Activated CD4-positive, alpha-beta T cell treated with anti-CD3 and anti-CD28 coated beads for 36 hours (primary cell): Measurements from ENCODE around the gene ARHGEF1. TPM values are rescaled to one million over a fixed set of nuclear protein-coding genes. Genes with fewer than 3 reads are reported as not detected.

Experiments used
- ATAC-seq: fragments of 200-7000 bp; cut with Tn5 transposase; one replicate; pipeline ENCODE4 v1.10.0; 2021; ENCODE audit warnings: mild to moderate bottlenecking, moderate library complexity
- CTCF ChIA-PET: fragments of 350-600 bp; sonication (Branson Sonifier 250); formaldehyde crosslinking; loops from one replicate; lab custom pipeline; 2021; ENCODE audit warnings: antibody characterized with exemption; lab: Charles Lee
- POLR2A ChIA-PET: fragments of 350-600 bp; sonication (Branson Sonifier 250); formaldehyde crosslinking; loops from one replicate; lab custom pipeline; 2021; ENCODE audit warnings: antibody characterized with exemption, inconsistent platforms; lab: Charles Lee
- DNase-seq: peaks from one replicate; pipeline ENCODE4 v3.0.0-alpha.2; 2020
- H3K27ac Mint-ChIP-seq: one replicate; pipeline ENCODE4 v1.8.0; 2021; ENCODE audit warnings: mixed read lengths
- H3K27me3 Mint-ChIP-seq: one replicate; pipeline ENCODE4 v1.8.0; 2021; ENCODE audit warnings: mixed read lengths
- H3K36me3 Mint-ChIP-seq: one replicate; pipeline ENCODE4 v1.8.0; 2021; ENCODE audit warnings: low read depth, mixed read lengths
- H3K4me1 Mint-ChIP-seq: one replicate; pipeline ENCODE4 v1.8.0; 2021; ENCODE audit warnings: mixed read lengths
- H3K4me3 Mint-ChIP-seq: one replicate; pipeline ENCODE4 v1.8.0; 2021; ENCODE audit warnings: mild to moderate bottlenecking, moderate library complexity, mixed read lengths
- H3K9me3 Mint-ChIP-seq: one replicate; pipeline ENCODE4 v1.8.0; 2021; ENCODE audit warnings: low read depth, mixed read lengths
- intact Hi-C, 2 experiments: fragments of 100-400 bp; cut with DNase I in 1 of 2; cut with micrococcal nuclease in 1 of 2; formaldehyde crosslinking; loops; one replicate each; pipeline versions ENCODE4 v1.14.2 to v1.15.1; 2022 to 2024; cut with DNase I, micrococcal nuclease
- total RNA-seq, 2 experiments: library from RNA; stranded (reverse); gene quantifications; one replicate each; pipeline ENCODE4 v1.2.3, GENCODE V29; 2021

Gene ARHGEF1
- total RNA-seq, 2 experiments from 2014 or later, result 231 to 276 TPM

DNA sequence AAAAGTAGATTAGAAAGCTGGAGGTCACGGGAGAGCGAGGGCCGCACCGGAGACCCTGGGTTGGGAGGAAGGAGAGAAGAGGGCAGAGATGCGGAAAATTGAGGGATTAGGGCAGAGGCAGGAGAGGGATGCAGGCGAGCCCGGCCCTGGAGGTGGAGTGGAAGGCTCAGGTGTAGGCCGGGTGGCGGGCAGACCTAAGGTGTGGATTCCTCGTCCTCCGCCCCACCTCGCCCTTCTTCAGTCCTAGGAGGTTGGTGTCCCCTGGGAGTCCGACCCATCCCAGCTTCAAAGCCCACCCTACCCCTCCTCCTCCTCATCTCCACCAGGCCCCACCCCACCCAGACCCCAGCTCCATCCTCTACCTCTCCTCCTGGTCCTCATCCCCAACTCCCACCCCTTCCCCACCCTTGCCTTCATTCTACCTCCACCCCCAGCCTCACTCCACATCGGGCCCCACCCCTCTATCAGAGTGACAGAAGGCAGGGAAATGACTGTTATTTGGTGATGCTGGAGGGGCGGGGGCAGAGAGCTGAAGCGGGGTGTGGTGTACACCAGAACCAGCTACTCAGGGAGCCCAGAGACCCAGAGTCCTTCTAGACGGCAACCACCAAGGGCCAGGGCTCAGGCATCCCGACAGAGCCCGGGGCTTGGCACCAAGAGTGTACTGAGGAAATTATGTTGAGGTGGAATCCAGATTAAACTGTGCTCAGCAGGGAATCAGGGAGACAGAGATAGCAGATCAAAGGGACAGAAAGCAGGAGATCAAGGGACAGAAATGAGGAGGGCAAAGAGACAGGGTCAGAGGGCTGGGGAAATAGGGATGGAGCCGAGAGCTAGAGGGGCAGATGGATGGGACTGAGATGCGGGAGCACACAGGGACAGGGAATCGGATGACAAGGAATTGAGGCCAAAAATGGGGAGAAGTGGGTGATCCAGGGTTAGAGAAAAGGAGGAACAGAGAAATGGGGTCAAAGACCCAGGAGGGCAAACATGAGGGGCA lies 38.9 kb downstream of the ARHGEF1 start:
- H3K27ac Mint-ChIP-seq, result no peak overlapping the region
- POLR2A ChIA-PET, result interaction anchor here (0.6 kb wide), 1 partner anchor 23 kb away, joined by 3 read pairs; no protein-coding TSS in a partner anchor
- no peak for DNase-seq

DNA sequence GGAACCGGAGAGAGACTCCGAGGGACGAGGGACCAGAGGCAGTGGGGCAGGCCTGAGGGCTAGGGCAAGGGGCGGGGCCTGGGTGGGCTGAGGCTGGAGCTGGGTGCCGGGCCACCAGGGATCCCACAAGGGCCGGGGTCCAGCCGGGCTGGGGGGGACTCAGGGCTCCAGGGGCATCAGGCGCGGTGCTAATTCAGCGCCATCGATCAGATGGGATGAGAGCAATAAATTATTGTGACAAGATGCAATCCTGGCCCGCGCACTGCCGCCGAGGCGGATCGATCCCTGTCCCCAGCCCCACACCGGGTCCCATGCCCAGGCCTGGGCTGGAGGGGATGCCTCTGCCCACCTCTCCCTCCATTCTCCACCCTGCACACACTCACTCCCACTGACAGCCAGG lies 39.6 kb downstream of the ARHGEF1 start:
- Mint-ChIP-seq H3K27ac (no peak overlapping the region), H3K36me3 (no peaks in the 10 kb centered on the region), H3K9me3 (no peaks in the 10 kb centered on the region), H3K4me3 (no peak overlapping the region), H3K27me3 (peaks cover 12% of the 10 kb centered on the region), H3K4me1 (peaks cover 18% of the 10 kb centered on the region)
- CTCF ChIA-PET, result interaction anchor here (0.7 kb wide), 1 partner anchor 12 kb away, joined by 3 read pairs; no protein-coding TSS in a partner anchor
- POLR2A ChIA-PET, result interaction anchor here (0.6 kb wide), 1 partner anchor 22 kb away, joined by 3 read pairs; no protein-coding TSS in a partner anchor
- ATAC-seq (no peak), DNase-seq (no peak)
- intact Hi-C loops, result no loop called here

More for the DNA sequence above, 38.9 kb downstream of the ARHGEF1 start:
- intact Hi-C loops, result no loop called here
- H3K36me3 Mint-ChIP-seq, result no peaks in the 10 kb centered on the region
- CTCF ChIA-PET, result interaction anchor here (0.7 to 0.9 kb wide), 2 partner anchors 12 to 35 kb away, joined by 3 to 4 read pairs; no protein-coding TSS in a partner anchor
- H3K4me3 Mint-ChIP-seq, result no peak overlapping the region
- H3K27me3 Mint-ChIP-seq, result peaks cover 12% of the 10 kb centered on the region
- ATAC-seq, result no peak
- H3K4me1 Mint-ChIP-seq, result peaks cover 18% of the 10 kb centered on the region
- H3K9me3 Mint-ChIP-seq, result no peaks in the 10 kb centered on the region

DNA sequence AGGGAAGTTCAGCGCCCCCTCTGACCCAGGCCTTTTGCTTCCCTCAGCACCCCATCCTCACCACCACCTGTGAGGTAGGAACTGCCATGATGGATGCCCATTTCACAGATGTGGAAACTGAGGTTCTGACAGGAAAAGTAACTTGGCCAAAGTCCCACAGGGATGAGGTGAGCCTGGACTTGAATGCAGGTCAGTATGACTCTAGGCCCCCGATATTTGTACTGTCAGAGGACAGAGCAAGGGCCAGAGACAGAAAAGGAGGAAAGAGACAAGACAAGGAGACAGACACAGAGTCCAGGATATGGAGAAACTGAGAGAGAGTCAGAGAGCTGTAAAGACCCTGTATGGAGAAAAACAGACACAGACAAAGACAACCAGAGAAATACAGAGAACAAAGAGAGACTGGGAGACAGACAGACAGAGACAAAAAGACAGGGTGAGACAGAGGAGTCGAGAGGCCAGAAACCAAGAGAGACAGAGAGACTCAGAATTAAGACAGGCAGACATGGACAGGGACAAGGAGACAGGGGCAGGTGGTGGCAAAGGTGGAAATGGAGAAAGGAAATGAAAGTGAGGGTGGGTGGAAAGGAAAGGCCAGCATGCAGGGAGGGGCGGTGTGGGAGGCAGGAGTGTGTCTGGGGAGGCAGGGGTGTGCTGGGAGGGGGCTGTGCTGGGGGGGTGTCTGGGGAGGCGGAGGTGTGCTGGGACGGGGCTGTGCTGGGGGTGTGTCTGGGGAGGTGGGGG lies 40.2 kb downstream of the ARHGEF1 start:
- H3K4me1 Mint-ChIP-seq, result peaks cover 18% of the 10 kb centered on the region
- ChIA-PET POLR2A (no interaction called here), CTCF (no interaction called here)
- DNase-seq, result no peak
- no peak overlapping the region for H3K4me3 Mint-ChIP-seq
- H3K9me3 Mint-ChIP-seq, result no peaks in the 10 kb centered on the region
- H3K27ac Mint-ChIP-seq, result no peak overlapping the region
- peaks cover 12% of the 10 kb centered on the region for H3K27me3 Mint-ChIP-seq
- no peaks in the 10 kb centered on the region for H3K36me3 Mint-ChIP-seq
- intact Hi-C loops, result no loop called here
- ATAC-seq, result no peak

DNA sequence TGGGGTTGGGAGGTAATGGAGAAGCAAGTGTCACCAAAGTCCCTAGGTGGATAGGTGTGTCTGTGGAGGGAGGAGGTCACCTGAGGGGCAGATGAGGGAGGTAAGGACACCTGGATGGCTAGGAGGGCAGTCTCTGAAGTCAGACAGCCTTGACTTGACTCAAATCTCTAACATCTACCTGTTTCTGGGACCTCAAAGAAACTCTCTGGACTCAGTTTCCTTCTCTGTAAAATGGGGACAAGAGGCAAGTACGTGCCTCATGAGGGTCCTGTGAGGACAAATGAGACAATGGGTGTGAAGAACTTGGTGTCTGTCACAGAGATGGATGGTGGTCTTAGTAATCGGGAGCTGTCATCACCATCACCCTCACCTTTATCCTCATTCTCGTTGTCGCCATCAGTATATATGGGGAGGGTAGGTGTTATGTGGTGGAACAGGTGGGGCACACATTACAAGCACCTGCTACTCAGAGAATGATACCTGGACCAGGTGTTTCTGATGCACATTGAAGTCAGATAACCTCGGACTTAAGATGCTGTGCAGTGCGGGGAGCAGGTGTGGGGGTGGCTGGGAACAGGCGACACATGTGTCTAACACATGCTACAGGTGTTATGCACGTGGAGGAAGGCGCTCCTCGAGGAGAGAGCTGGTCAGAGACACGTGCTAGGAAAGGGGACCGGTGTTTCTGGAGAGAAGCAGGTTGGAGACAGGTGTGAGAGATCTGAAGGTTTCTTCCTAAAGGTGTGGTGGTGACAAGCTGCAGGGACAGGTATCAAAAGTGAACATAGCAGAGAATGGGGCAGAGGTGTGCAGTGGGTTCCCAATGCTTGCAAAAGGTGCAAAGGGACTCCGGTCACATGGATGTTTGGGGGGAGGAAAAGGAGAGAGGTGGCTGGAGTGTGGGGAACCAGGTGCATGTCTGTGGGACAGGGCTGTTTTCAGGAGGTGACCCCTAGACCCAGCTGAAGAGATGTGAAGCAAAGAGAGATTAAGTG lies 41.5 kb downstream of the ARHGEF1 start:
- no peak for DNase-seq
- POLR2A ChIA-PET, result no interaction called here
- no peak for ATAC-seq
- Mint-ChIP-seq H3K9me3 (no peaks in the 10 kb centered on the region), H3K4me1 (peaks cover 25% of the 10 kb centered on the region), H3K4me3 (no peak overlapping the region), H3K27ac (no peak overlapping the region), H3K27me3 (peaks cover 12% of the 10 kb centered on the region), H3K36me3 (no peaks in the 10 kb centered on the region)
- intact Hi-C loops, result loop anchor here in 1 of 2 experiments (5.0 kb wide), 1 partner anchor 37 kb away; no protein-coding TSS in a partner anchor
- CTCF ChIA-PET, result interaction anchor here (0.9 kb wide), 1 partner anchor 35 kb away, joined by 3 read pairs; the partner anchor contains the start of gene RABAC1

DNA sequence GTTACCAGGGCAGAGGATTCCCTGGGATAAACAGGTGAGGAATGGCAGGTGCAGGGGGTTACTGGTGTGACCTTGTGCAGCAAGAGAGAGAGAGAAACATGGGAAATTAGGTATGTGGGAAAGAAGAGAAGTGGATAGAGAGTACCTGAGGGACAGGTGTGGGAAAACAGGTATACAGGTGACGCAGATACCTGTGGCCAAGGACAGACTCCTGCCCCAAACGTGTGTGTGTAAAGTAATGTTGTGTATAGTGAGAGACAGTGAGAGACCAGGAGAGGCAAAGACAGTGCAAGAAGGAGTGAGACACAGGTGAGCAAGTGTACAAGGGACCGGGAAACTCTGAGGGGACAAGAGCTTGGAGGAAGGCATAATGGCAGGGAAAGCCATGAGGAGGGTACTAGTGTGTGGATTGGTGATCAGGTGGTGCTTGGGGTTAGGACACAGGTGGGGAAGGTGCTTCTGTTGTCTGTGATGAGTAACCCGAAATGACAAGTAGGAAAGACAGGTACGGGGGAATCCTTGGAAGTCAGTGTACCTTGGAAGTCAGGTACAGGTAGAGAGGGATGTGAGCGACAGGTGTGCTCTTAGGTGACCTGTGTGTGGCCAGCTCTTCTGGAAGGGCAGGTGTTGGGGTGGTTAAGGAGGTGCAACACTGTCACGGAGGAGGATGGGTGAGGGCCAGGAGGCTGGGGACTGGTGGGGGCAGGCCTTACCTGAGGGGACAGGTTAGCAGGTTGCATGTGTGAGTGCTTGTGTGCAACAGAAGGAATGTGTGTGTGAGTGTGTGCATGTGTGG lies 42.4 kb downstream of the ARHGEF1 start:
- no peak overlapping the region for H3K4me3 Mint-ChIP-seq
- H3K4me1 Mint-ChIP-seq, result peaks cover 30% of the 10 kb centered on the region
- H3K9me3 Mint-ChIP-seq, result no peaks in the 10 kb centered on the region
- ATAC-seq, result no peak
- peaks cover 12% of the 10 kb centered on the region for H3K27me3 Mint-ChIP-seq
- CTCF ChIA-PET, result interaction anchor here (0.9 kb wide), 1 partner anchor 34 kb away, joined by 3 read pairs; the partner anchor contains the start of gene RABAC1
- peak; percentile 4 for DNase-seq
- no peak overlapping the region for H3K27ac Mint-ChIP-seq
- intact Hi-C loops, result loop anchor here in 1 of 2 experiments (5.0 kb wide), 1 partner anchor 38 kb away; no protein-coding TSS in a partner anchor
- POLR2A ChIA-PET, result no interaction called here
- H3K36me3 Mint-ChIP-seq, result no peaks in the 10 kb centered on the region

DNA sequence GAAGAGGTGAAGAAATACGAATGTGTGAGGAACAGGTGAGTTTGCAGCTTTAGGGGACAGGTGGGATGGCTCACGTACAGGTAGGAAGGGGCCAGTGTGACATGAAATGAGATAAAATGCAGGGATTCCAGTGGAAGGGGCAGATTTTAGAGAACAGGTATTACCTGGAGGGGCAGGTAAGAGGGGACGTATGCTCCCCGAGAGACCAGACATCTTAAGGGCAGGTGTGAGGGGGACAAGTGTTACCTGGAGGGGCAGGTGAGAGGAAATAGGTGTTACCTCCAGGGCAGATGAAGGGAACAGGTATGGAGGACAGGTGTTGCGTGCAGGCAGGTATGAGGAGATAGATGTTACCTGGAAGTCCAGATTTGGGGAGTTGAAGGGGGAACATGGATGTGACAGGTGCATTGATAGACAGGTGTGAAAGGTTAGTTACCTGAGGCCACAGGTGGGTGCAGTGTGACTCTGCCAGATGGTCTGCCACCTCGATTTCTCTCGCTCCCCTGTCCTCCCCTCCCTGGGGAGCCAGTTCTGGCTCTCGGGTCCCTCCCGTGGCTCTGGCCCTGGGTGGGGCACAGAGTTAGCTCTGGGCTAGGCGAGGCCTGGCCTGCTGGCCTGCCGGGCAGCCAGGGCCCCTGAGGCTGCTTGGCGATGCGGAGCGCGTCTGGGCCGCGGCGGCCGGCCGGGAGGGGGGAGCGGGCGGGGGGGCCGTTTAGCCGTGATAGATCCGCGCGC lies 43.2 kb downstream of the ARHGEF1 start:
- Mint-ChIP-seq H3K36me3 (no peaks in the 10 kb centered on the region), H3K27me3 (peaks cover 11% of the 10 kb centered on the region), H3K9me3 (no peaks in the 10 kb centered on the region), H3K27ac (no peak overlapping the region), H3K4me3 (no peak overlapping the region), H3K4me1 (peaks cover 32% of the 10 kb centered on the region)
- ChIA-PET POLR2A (no interaction called here), CTCF (no interaction called here)
- ATAC-seq, result no peak
- intact Hi-C loops, result loop anchor here in 1 of 2 experiments (5.0 kb wide), 1 partner anchor 39 kb away; no protein-coding TSS in a partner anchor
- DNase-seq, result no peak

DNA sequence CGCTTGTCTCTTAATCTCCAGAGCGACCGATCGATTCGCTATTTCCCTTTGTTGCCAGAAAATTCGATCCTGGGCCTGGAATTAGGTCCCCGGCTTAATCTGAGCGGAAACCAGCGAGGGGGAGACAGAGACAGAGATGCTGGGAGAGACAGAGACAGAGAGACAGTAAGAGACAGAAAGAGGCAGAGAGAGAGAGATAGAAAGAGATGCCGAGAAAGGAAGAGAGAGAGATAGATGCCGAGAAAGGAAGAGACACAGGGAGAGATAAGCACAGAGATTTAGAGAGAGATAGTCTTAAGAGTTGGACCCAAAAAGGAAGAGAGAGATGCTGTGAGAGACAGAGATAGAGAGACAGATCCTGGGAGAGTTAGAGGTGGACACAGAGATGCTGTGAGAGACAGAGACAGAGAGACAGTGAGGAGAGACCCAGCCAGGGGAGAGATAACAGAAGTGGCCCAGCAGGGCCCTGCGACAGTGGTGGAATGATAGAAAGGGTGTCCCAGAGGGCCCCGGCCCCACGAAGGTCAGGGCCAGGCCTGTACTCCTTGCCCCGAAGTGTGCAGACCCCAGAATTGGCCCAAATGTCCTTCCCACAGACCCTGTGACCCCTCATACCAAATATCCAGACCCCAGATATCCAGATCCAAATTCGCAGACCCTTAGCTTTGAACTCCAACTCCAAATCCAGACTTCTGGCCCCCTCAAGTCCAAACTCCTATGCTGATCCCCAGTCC lies 43.9 kb downstream of the ARHGEF1 start:
- ChIA-PET CTCF (interaction anchor here (1.4 to 1.5 kb wide), 2 partner anchors 24 to 54 kb away, joined by 3 to 4 read pairs; no protein-coding TSS in a partner anchor), POLR2A (no interaction called here)
- DNase-seq, result peak; percentile 5
- Mint-ChIP-seq H3K9me3 (no peaks in the 10 kb centered on the region), H3K4me1 (peaks cover 29% of the 10 kb centered on the region), H3K36me3 (no peaks in the 10 kb centered on the region), H3K4me3 (no peak overlapping the region), H3K27ac (no peak overlapping the region), H3K27me3 (peaks cover 9% of the 10 kb centered on the region)
- ATAC-seq, result no peak
- intact Hi-C loops, result loop anchor here in 1 of 2 experiments (5.0 kb wide), 1 partner anchor 40 kb away; no protein-coding TSS in a partner anchor

DNA sequence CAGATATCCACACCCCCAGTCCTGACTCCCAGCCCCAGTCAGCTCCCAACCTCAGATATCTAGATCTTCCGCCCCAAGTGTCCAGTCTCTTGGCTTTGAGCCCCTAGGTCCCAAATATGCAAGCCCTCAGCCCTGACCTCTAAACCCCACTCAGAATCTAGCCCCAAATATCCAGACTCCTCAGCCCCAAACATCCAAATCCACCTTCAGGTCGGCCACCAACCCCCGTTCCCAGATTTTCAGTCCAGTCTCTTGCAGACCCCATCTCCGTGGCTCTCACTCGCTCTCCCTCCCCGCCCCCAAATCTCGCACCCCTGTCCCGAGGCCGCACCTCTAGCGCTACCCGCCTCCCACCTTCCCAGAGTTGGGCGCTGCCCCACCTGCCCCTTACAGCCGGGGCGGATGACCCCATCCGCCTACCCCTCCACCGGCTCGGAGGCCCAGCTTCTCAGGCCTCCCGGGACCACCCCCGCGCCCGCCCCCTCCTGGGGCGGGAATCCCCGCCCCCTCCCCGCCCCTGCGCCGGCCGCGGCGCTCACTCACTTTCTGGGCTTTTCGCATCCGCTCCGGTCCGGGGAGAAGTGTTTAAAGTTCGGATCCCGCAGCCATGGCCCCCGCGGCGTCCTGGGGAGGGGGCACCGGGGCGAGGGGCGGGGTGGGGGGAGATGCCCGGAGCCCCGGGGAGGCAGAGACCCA lies 44.7 kb downstream of the ARHGEF1 start:
- Mint-ChIP-seq H3K4me1 (peaks cover 24% of the 10 kb centered on the region), H3K36me3 (no peaks in the 10 kb centered on the region), H3K4me3 (peak overlapping the region; percentile 77), H3K27me3 (peaks cover 4% of the 10 kb centered on the region), H3K27ac (no peak overlapping the region), H3K9me3 (no peaks in the 10 kb centered on the region)
- ATAC-seq (peak; percentile 6), DNase-seq (peak; percentile 49)
- intact Hi-C loops, result loop anchor here (2.0 to 5.0 kb wide), 3 partner anchors 13 to 41 kb away; no protein-coding TSS in a partner anchor
- POLR2A ChIA-PET, result no interaction called here
- CTCF ChIA-PET, result interaction anchor here (0.6 to 1.5 kb wide), 4 partner anchors 14 to 55 kb away, joined by 3 to 4 read pairs (median 3); no protein-coding TSS in a partner anchor
